ENCODE data around the gene JAG1. TPM values are rescaled to one million over a fixed set of nuclear protein-coding genes. Genes with fewer than 3 reads are reported as not detected.
A peak's percentile ranks its signal among the peaks of the same experiment; 100 is the strongest.

Gene JAG1
- total and polyA plus RNA-seq, 2 experiments from 2014 or later, result 18.3 to 53.2 TPM

GRCh38 chr20:10658876-10659632 is 14.7 kb downstream of the JAG1 start:
- Histone ChIP-seq H3K27me3 (no peaks in the 10 kb centered on the region), H3K9me3 (ENCODE audit: low read depth) (no peaks in the 10 kb centered on the region), H3K36me3 (peaks cover 36% of the 10 kb centered on the region), H3K4me1 (ENCODE audit: low read depth) (peaks cover 53% of the 10 kb centered on the region), H3K27ac (peak overlapping the region; percentile 26), H3K4me3 (no peak overlapping the region)
- no peak for DNase-seq (ENCODE audit: low read depth in 1 of 2, low spot score in 1 of 2)
- TF ChIP-seq CTCF (IDR thresholded peaks at IDR 0.05; ENCODE audit: low read depth, low read length), result no peak

- peaks cover 30% of the 10 kb centered on the region for H3K36me3 ChIP-seq
- peak overlapping the region; percentile 31 for H3K27ac ChIP-seq
- no peak for TF ChIP-seq CTCF (IDR thresholded peaks at IDR 0.05; ENCODE audit: low read depth, low read length)
These were observed 15.6 kb downstream of the JAG1 start for GRCh38 chr20:10658051-10658823.

GRCh38 chr20:10657453-10657852 is 16.3 kb downstream of the JAG1 start:
- TF ChIP-seq CTCF (IDR thresholded peaks at IDR 0.05; ENCODE audit: low read depth, low read length), result no peak
- Histone ChIP-seq H3K27me3 (no peaks in the 10 kb centered on the region), H3K9me3 (ENCODE audit: low read depth) (no peaks in the 10 kb centered on the region), H3K4me3 (no peak overlapping the region), H3K4me1 (ENCODE audit: low read depth) (peaks cover 55% of the 10 kb centered on the region), H3K27ac (peak overlapping the region; percentile 31), H3K36me3 (peaks cover 29% of the 10 kb centered on the region)
- no peak for DNase-seq (ENCODE audit: low read depth in 1 of 2, low spot score in 1 of 2)

More at GRCh38 chr20:10658051-10658823, 15.6 kb downstream of the JAG1 start:
- no peaks in the 10 kb centered on the region for H3K27me3 ChIP-seq
- no peak overlapping the region for H3K4me3 ChIP-seq
- no peaks in the 10 kb centered on the region for H3K9me3 ChIP-seq (ENCODE audit: low read depth)
- H3K4me1 ChIP-seq (ENCODE audit: low read depth), result peaks cover 53% of the 10 kb centered on the region
- DNase-seq (ENCODE audit: low read depth in 1 of 2, low spot score in 1 of 2), result no peak

GRCh38 chr20:10655720-10656669 is 17.8 kb downstream of the JAG1 start:
- Histone ChIP-seq H3K36me3 (peaks cover 15% of the 10 kb centered on the region), H3K4me1 (ENCODE audit: low read depth) (peaks cover 67% of the 10 kb centered on the region), H3K27me3 (no peaks in the 10 kb centered on the region), H3K9me3 (ENCODE audit: low read depth) (no peaks in the 10 kb centered on the region), H3K4me3 (no peak overlapping the region), H3K27ac (peak overlapping the region; percentile 89)
- DNase-seq (ENCODE audit: low read depth in 1 of 2, low spot score in 1 of 2), result no peak
- TF ChIP-seq CTCF (IDR thresholded peaks at IDR 0.05; ENCODE audit: low read depth, low read length), result no peak

GRCh38 chr20:10654630-10655029 is 19.2 kb downstream of the JAG1 start:
- H3K27ac ChIP-seq, result peak overlapping the region; percentile 89
- no peaks in the 10 kb centered on the region for H3K27me3 ChIP-seq
- no peak for TF ChIP-seq CTCF (IDR thresholded peaks at IDR 0.05; ENCODE audit: low read depth, low read length)
- H3K9me3 ChIP-seq (ENCODE audit: low read depth), result no peaks in the 10 kb centered on the region
- H3K4me1 ChIP-seq (ENCODE audit: low read depth), result peaks cover 59% of the 10 kb centered on the region
- peaks cover 25% of the 10 kb centered on the region for H3K36me3 ChIP-seq
- no peak overlapping the region for H3K4me3 ChIP-seq
- DNase-seq (ENCODE audit: low read depth in 1 of 2, low spot score in 1 of 2), result peak in 1 of 2 donors; percentile 50

All from cardiac muscle cell (in vitro differentiated cells and primary cell).